Neuron (in vitro differentiated cells): ENCODE measurements around the gene EIF1AX.
A peak's percentile ranks its signal among the peaks of the same experiment; 100 is the strongest.
"Not testable (repeated sequence)": the region's sequence is repeated elsewhere in the genome, so short reads cannot be mapped to it uniquely, and the experiment has no call there.

Experiments
- H2AFZ ChIP-seq: one replicate; pipeline ENCODE4 v1.6.1; 2013; ENCODE audit warnings: low read depth, mild to moderate bottlenecking, inconsistent platforms, low read length, moderate library complexity
- H3K27me3 ChIP-seq: one replicate; pipeline ENCODE4 v1.6.1; 2013; ENCODE audit warnings: low read length; ENCODE audit not compliant: insufficient read depth
- H3K36me3 ChIP-seq: one replicate; pipeline ENCODE4 v1.6.1; 2013; ENCODE audit warnings: low read length; ENCODE audit not compliant: insufficient read depth
- H3K4me1 ChIP-seq: one replicate; pipeline ENCODE4 v1.6.1; 2013; ENCODE audit warnings: low read length; ENCODE audit not compliant: insufficient read depth
- H3K4me3 ChIP-seq: 2 replicates; pipeline ENCODE4 v1.5.1; 2013; ENCODE audit warnings: mild to moderate bottlenecking, low read length, moderate library complexity
- H3K9me3 ChIP-seq: one replicate; pipeline ENCODE4 v1.6.1; 2013; ENCODE audit warnings: low read length

EIF1AX gene, protein sequence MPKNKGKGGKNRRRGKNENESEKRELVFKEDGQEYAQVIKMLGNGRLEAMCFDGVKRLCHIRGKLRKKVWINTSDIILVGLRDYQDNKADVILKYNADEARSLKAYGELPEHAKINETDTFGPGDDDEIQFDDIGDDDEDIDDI

DNA sequence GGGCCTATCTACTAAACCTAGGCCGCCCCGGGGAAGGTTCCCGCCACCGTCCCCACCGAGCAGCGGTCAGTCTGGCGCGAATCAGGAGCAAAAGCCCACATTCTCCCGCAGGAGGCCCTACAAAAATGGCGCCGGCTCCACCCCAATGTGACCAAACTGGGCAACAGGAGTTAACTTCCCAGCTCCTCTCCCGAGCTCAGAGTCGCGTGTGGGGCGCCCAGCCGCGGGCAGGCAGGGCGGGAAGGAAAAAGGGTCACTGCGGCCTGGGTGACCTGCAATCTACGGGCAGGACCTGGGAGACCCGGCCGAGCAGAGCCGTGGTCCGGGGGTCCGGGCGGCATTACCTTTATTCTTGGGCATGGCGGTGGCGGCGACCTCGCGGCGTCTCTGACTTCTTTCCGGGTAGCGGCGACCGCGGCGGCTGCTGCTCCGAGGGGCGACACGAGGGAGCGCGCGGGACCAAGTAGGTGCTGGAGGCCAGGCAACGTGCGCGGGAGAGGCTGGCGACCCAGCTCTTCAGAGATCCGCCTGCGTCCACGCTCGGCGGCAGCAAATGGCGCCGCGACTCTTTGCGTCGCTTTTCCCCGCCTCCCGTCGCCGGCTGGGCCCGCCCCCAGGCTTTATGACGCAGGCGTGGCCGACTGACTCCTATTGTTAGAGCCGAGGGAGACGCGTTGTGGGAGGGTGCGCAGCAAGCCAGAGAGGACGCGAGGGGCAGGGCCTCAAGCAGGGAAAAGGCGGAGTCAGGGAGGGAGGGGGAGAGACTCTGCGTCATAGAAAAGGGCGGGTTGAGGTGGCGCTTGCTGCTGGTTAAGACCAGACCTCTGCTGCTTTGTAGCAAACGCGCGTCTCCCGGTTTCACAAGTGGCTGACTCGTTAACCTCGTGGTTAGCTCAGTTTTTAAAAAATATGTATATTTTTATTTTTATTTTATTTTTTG, at the start of gene EIF1AX:
Gene EIF1AX (minus strand): TSS at position 558 of the 940 bp plus-strand sequence. CDS start 198 bp downstream, at position 360.
- Histone ChIP-seq H3K4me3 (peak within 1 kb of the TSS; percentile 80), H3K9me3 (no peaks in the 10 kb centered on the region), H3K27me3 (no peaks in the 10 kb centered on the region), H3K36me3 (peaks cover 21% of the 10 kb centered on the region), H2AFZ (no peak within 1 kb of the TSS), H3K4me1 (peaks cover 9% of the 10 kb centered on the region)

DNA sequence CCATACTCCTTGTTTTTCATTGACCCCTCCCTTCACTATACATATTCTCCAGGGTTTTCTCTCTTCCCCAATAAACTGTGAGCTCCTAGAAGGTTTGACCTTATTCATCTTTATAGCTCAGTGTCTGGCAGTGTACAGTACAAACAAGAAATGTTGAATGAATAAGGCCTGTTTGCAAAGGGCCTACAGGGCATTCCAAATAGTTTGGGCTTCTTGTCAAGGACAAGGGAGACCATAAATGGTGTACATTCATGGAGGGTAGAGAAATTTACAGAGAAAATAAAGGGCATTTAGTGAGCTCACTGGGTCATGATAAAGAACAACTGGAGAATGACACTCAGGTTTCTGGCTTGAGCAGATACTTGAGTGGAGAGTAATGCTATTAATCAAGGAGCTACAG, 47.5 kb upstream of the EIF1AX start:
- peaks cover 15% of the 10 kb centered on the region for H3K36me3 ChIP-seq
- no peak overlapping the region for H2AFZ ChIP-seq
- no peaks in the 10 kb centered on the region for H3K9me3 ChIP-seq
- H3K4me3 ChIP-seq: no peak overlapping the region
- H3K27me3 ChIP-seq: no peaks in the 10 kb centered on the region
- no peaks in the 10 kb centered on the region for H3K4me1 ChIP-seq

DNA sequence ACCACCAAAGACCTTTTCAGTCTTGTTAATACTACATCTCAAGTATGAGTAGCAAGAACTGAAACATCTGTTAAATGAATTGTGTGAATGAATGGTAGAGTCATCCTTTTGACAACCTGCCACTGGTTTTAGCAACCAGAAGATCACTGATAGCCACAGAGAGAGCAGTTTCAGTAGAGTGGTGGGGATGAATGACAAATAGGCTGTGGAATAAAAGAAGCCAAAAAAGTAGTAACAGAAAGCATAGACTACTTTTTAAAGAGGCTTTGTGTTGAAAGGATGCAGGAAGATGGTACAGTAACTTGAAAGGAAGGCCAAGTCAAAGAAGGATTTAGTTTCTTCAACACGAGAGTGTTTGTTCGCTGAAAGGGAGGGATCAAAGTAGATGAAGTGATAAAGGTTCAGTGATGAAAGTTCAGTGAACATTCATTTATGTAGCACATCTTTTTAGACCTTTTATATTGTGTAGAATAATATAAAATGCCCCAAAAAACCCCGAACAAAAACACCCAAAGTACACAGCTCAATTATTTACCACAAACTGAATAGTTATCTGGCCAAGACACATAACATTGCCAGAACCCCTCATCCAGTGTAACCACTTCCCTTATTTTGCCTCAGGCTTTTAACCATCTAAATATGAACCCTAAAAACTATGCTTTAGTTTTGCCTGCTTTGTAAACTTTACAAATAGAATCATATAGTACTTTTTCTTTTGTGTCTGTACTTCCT, 40.1 kb upstream of the EIF1AX start:
- Histone ChIP-seq H3K27me3 (no peaks in the 10 kb centered on the region), H3K4me3 (no peak overlapping the region), H3K9me3 (no peaks in the 10 kb centered on the region), H3K36me3 (peaks cover 7% of the 10 kb centered on the region), H2AFZ (no peak overlapping the region), H3K4me1 (no peaks in the 10 kb centered on the region)

DNA sequence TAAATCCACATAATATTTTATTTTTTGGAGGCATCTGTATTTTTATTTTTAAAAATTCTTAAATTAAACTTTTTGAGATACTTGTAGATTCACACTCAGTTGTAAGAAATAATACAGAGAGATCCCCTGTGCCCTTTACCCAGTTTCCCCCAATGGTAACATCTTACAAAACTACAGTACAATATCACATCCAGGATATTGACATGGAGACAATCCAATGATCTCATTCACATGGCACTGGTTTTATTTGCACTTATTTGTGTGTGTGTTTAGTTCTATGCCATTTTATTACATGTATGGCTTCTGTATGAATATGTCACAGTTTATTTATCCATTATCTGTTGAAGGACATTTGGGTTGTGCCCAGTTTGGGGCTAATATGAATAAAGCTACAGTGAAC, 35.5 kb upstream of the EIF1AX start:
- Histone ChIP-seq H3K9me3 (no peaks in the 10 kb centered on the region), H3K4me1 (no peaks in the 10 kb centered on the region), H2AFZ (no peak overlapping the region), H3K36me3 (peaks cover 22% of the 10 kb centered on the region), H3K27me3 (no peaks in the 10 kb centered on the region), H3K4me3 (no peak overlapping the region)

DNA sequence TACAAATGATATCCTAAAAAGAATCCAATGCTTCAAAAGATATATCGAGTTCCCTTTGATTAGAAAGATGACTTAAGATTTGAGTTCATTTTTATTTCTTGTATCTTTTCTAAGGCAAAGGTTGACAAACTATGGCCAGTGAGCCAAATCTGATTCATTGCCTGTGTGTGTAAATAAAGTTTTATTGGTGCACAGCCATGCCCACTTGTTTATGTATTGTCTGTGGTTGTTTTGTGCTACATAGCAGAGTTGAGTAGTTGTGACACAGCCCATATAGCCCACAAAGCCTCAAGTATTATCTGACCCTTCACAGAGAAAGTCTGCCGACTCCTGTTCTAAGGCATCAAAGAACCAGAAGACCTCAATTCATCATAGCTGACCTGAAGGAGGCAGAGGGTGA, 32.2 kb upstream of the EIF1AX start:
- no peaks in the 10 kb centered on the region for H3K4me1 ChIP-seq
- no peak overlapping the region for H3K4me3 ChIP-seq
- H3K36me3 ChIP-seq: peaks cover 30% of the 10 kb centered on the region
- no peak overlapping the region for H2AFZ ChIP-seq
- no peaks in the 10 kb centered on the region for H3K27me3 ChIP-seq
- no peaks in the 10 kb centered on the region for H3K9me3 ChIP-seq

DNA sequence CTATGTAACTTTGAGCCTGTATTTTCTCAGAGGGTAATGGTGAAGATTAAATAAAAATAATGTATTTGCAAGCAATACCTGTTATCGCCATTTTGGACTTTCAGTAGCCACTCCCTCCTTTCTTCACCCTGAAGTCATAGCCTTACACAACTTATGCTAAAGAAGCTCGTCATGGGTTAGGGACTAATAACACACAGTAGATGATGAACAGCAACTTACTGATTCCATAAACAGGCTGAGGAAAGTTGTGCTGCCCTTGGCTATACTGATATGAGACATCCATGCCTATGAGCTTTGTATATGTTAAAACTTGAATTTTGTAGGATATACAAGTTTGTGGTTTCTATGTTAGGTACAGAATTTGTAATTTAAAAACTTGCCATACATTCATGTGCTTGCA, 31.7 kb upstream of the EIF1AX start:
- Histone ChIP-seq H3K36me3 (peaks cover 32% of the 10 kb centered on the region), H3K4me1 (no peaks in the 10 kb centered on the region), H3K27me3 (no peaks in the 10 kb centered on the region), H3K9me3 (no peaks in the 10 kb centered on the region), H3K4me3 (no peak overlapping the region), H2AFZ (no peak overlapping the region)

DNA sequence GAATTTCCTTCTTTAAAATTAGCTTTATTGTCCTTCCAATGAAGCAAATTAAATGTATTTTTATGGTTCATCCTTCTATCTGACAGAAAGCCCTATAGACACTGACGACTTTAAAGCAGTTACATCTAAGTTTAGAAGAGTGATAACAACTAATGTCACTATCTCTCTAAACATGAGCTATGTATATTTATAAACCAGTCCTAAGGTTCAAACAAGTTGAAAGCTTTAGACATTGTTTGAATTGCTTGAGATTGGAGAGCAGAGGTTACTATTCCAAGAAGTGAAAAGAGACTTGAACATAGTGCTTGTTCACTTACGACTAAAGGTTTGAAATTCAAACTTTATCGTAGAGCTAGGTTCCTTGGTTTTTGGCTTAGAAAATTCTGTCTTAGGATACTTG, 30.2 kb upstream of the EIF1AX start:
- Histone ChIP-seq H3K27me3 (no peaks in the 10 kb centered on the region), H3K4me3 (no peak overlapping the region), H3K36me3 (peaks cover 34% of the 10 kb centered on the region), H2AFZ (no peak overlapping the region), H3K4me1 (no peaks in the 10 kb centered on the region), H3K9me3 (no peaks in the 10 kb centered on the region)

DNA sequence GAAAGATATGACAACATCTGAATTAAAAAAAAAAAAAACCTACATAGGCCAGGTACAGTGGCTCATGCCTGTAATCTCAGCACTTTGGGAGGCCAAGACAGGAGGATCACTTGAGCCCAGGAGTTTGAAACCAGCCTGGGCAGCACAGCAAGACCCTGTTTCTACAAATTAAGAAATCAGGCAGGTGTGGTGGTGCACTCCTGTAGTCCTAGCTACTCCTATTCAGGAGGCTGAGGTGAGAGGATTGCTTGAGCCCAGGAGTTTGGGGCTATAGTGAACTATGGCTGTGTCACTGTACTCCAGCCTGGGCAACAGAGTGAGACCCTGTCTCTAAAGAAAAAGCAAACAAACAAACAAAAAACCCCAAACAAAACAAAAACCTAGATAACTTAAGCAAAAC, 20.9 kb upstream of the EIF1AX start:
- not testable (repeated sequence) for H2AFZ ChIP-seq, H3K4me1 ChIP-seq, H3K36me3 ChIP-seq, H3K4me3 ChIP-seq, H3K9me3 ChIP-seq, H3K27me3 ChIP-seq

DNA sequence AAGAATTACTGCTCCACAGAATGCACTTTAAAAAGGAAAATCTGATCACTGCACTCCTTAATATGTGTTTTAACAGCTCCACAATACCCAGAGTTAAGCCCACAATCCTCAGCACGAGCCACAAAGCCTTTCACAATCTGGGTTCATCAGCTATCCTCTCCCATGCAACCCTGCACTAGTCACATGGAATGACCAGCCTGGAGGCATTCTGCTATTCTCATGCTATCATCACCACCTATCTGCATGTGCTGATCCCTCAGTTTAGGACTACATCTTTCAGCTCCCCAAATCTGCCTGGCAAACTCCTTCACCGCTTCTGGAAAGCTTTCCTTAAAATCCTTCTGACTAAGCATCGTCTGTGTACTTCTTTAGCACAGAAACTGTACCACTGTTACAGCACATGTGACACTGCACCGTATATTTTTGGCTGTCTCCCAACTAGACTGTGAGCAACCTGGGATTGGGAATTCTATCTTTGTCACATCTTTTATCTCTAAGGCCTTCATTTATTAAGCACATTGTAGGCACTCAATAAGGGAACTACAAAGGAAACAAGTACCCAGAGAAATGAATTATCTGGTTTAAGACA, 18.3 kb upstream of the EIF1AX start:
- Histone ChIP-seq H3K4me1 (no peaks in the 10 kb centered on the region), H3K4me3 (no peak overlapping the region), H3K27me3 (no peaks in the 10 kb centered on the region), H3K36me3 (peaks cover 15% of the 10 kb centered on the region), H3K9me3 (no peaks in the 10 kb centered on the region), H2AFZ (no peak overlapping the region)

DNA sequence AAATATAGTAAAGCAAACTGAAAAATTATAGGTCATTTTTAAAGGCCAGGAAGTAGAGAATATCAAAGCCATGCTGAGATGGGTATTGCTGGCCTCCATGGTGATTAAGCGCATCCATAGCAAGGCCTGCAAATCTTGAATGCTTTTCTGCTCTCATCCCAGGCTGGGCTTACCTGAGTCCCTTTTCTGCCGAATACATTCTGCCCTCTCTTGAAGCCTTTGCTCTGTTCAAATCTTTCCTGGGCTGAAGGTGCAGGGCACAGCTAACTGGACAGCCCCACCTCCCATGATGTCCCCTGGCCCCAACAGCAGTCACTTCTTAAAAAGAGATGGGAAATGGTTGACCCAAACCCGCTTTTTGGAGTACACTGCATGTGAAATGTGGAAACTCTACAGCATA, 10.1 kb upstream of the EIF1AX start:
- no peaks in the 10 kb centered on the region for H3K9me3 ChIP-seq
- no peaks in the 10 kb centered on the region for H3K27me3 ChIP-seq
- no peak overlapping the region for H2AFZ ChIP-seq
- H3K36me3 ChIP-seq: peaks cover 17% of the 10 kb centered on the region
- no peak overlapping the region for H3K4me3 ChIP-seq
- H3K4me1 ChIP-seq: no peaks in the 10 kb centered on the region

DNA sequence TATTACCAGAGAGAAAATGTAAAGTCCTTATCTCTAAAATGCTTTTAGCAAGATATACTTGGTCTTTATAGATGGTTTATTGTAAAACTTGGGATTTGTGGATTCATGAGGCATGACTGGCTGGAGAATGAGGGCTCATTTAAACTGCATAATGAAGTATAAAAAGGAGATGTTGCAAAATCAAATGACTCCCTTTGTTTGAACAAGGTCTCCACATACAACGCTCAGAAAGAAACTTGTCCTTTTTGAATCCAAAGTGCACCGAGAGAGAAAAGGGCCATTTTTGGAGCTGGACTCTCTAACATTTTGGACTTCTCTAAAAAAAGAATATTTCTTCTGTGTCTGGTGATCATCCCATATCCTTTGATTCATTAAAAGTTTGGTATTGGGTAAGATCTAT, 7.7 kb upstream of the EIF1AX start:
- H3K4me3 ChIP-seq: no peak overlapping the region
- no peaks in the 10 kb centered on the region for H3K4me1 ChIP-seq

DNA sequence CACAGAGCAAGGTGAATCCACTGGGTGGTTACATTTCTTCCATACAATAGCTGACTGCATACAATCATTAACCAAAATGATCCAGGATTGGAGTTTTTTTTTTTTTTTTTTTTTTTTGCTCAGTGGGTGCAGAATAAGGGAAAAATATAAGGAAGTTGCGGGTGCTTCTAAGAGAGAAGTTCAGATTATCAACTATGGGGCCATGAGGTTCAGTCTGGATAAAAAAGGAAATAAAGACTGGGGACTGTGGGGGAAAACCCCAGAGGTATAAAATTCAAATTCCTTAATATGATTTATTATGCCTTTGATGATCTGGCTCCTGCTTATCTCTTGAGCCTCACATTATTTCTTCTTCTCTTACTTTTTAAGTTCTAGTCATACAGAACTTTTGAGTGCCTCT, 5.9 kb upstream of the EIF1AX start:
- H3K36me3 ChIP-seq: peaks cover 3% of the 10 kb centered on the region
- no peaks in the 10 kb centered on the region for H3K27me3 ChIP-seq
- no peak overlapping the region for H2AFZ ChIP-seq
- no peak overlapping the region for H3K4me3 ChIP-seq
- H3K9me3 ChIP-seq: no peaks in the 10 kb centered on the region
- no peaks in the 10 kb centered on the region for H3K4me1 ChIP-seq

More for the DNA sequence above, 7.7 kb upstream of the EIF1AX start:
- Histone ChIP-seq H3K9me3 (no peaks in the 10 kb centered on the region), H3K27me3 (no peaks in the 10 kb centered on the region), H3K36me3 (peaks cover 4% of the 10 kb centered on the region), H2AFZ (no peak overlapping the region)

DNA sequence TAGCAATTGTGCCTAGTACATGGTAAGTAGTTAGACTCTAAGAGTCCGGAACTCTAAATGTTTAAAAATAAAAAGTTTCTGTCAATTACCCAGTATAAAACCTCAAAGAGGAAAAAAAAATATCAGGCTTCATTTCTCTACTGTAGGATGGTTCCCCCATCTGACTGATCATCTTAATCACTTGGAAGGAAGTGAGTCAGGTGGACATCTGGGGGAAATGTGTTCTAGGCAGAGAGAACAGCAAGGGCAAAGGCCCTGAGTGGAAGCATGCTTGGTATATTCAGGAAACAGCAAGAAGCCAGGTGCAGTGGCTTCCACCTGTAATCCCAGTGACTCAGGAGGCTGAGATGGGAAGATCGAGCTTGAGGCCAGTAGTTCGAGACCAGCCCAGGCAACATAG, 2.9 kb upstream of the EIF1AX start:
- H3K27me3 ChIP-seq: no peaks in the 10 kb centered on the region

More for the DNA sequence above, 2.9 kb upstream of the EIF1AX start:
- peaks cover 6% of the 10 kb centered on the region for H3K4me1 ChIP-seq
- peaks cover 6% of the 10 kb centered on the region for H3K36me3 ChIP-seq
- no peaks in the 10 kb centered on the region for H3K9me3 ChIP-seq
- no peak overlapping the region for H2AFZ ChIP-seq
- no peak overlapping the region for H3K4me3 ChIP-seq
